SKM-1 (cell line): ENCODE measurements around the gene TRIM41.
"Not testable (repeated sequence)": the region's sequence is repeated elsewhere in the genome, so short reads cannot be mapped to it uniquely, and the experiment has no call there.

ENCODE experiments used
- DNase-seq: peaks from one replicate; lab custom pipeline; 2025; ENCODE audit not compliant: unreplicated experiment; lab: John Stamatoyannopoulos, UW

The TRIM41 gene

GRCh38 chr5:181192337-181193046 is 30.6 kb upstream of the TRIM41 start:
- DNase-seq: no peak

- DNase-seq: no peak
These were observed 29.4 kb upstream of the TRIM41 start for GRCh38 chr5:181193656-181194055.

GRCh38 chr5:181194489-181195248 is 28.4 kb upstream of the TRIM41 start:
- DNase-seq: no peak

DNA sequence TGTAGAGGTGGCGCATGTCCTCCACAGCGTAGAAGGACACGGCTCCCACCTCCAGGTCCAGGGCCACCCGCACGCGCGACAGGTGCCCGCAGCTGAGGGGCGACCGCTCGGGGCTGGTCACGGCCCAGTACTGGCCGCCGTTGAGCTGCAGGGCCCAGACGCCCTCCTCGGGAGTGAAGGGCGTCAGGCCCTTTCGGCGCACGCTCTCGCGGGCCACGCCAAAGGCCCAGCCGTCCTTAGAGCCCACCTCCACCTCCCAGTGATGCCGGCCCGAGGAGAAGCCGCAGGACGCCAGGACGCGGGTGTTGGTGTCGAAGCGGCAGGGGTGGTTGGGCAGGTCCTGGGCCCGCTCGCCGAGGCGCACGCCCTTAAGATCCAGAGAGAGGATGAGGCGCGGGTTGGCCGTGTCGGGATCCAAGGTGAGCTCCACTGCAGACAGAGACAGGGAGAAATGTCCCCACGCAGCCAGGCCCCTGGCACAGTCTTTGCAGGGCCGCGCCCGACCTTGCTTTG is 27.8 kb upstream of the TRIM41 start:
- DNase-seq: no peak

- no peak for DNase-seq
These were observed 25.6 kb upstream of the TRIM41 start for GRCh38 chr5:181197326-181197951.

DNA sequence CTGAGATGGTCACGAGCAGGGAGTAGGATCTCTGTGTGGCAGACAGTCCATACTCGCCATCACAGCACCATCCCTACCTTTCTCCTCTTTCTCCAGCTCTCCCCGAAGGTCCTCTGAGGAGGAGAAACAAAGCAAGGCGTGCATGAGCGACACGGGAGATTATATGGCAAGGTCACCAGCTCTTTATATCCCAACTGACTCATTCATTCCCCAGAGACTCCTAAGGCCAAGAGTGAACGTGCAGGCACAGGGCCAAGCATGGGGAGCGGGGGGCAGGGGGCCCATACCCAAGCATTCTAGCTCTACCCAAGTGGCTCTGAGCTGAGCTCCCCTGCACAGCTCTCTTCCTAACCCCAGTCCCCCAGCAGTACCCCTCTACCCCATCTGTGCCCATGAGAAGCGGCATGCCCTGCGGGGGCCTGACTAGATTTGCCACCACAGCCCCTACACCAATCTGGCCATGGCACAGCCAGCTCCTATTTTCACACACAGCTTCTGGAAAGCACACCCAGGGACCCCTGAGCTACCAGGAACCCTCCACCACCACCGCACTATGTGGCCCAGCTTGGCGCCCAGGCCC is 24.9 kb upstream of the TRIM41 start:
- no peak for DNase-seq

GRCh38 chr5:181198905-181199519 is 24.1 kb upstream of the TRIM41 start:
- no peak for DNase-seq

GRCh38 chr5:181199881-181200638 is 23.0 kb upstream of the TRIM41 start:
- DNase-seq: no peak

DNA sequence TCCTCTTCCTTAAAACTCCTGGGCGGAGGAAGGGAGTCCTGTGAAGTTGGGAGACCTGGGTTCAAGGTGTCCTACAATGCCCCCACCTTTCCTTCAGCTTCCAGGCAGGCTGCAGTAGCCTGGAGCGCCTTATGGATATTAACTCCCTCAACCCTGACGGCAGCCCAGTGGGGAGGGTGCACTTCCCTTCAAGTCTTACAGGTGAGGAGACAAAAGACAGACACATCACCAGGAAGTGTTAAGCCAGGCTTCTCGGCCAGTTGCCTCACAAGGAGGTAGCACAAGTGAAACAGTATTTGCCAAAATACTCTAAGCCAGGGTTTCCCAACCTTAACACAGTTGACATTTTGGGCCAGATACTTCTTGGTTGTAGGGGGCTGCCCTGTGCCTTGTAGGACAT is 22.3 kb upstream of the TRIM41 start:
- DNase-seq: no peak

- no peak for DNase-seq
These were observed 19.9 kb upstream of the TRIM41 start for GRCh38 chr5:181203093-181203711.

DNA sequence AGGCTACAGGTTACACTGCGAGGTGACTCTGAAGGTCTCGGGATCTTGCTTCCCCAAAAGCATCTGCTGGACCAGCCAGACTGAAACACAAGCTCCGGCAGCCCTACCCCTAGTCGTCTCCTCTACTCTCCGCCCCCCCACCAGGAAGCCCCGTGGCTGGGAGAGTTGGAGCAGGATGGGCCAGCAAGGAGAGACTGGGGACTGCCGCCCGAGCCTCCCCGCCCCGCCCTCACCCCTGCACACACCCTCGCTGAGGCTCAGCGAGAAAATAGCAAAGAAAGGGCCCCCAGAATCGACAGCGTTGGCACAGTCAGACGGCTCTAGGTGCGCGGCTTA is 19.3 kb upstream of the TRIM41 start:
- no peak for DNase-seq

GRCh38 chr5:181204113-181204825 is 18.8 kb upstream of the TRIM41 start:
- DNase-seq: no peak

GRCh38 chr5:181204826-181205760 is 18.0 kb upstream of the TRIM41 start, which contains the start of gene TRIM7:
TSS of gene TRIM7 (minus strand) at chr5:181205196. CDS start at chr5:181205110, 86 bp downstream.
- no peak for DNase-seq

GRCh38 chr5:181205761-181206649 is 17.1 kb upstream of the TRIM41 start:
- no peak for DNase-seq

- DNase-seq: no peak
These were observed 15.7 kb upstream of the TRIM41 start for GRCh38 chr5:181207214-181207959.

- no peak for DNase-seq
These were observed 15.2 kb upstream of the TRIM41 start for GRCh38 chr5:181207960-181208253.

- not testable (repeated sequence) for DNase-seq
These were observed 14.1 kb upstream of the TRIM41 start for GRCh38 chr5:181209006-181209405.
